Measurements from ENCODE around the gene PROM2.

- TF ChIP-seq POLR2A (IDR thresholded peaks at IDR 0.05) = no peak
- TF ChIP-seq CTCF (IDR thresholded peaks at IDR 0.05) = no peak
- TF ChIP-seq POLR2AphosphoS5 (IDR thresholded peaks at IDR 0.05) = no peak
- TF ChIP-seq EP300 (IDR thresholded peaks at IDR 0.05) = no peak
Measured at GRCh38 chr2:95327861-95328260, 53.6 kb downstream of the PROM2 start.
